Measurements from ENCODE around the gene DAD1. TPM values are rescaled to one million over a fixed set of nuclear protein-coding genes. Genes with fewer than 3 reads are reported as not detected.
"Not testable (repeated sequence)": the region's sequence is repeated elsewhere in the genome, so short reads cannot be mapped to it uniquely, and the experiment has no call there.

DAD1 gene
- total RNA-seq, result 318 and 369 TPM in 2 replicates

DNA sequence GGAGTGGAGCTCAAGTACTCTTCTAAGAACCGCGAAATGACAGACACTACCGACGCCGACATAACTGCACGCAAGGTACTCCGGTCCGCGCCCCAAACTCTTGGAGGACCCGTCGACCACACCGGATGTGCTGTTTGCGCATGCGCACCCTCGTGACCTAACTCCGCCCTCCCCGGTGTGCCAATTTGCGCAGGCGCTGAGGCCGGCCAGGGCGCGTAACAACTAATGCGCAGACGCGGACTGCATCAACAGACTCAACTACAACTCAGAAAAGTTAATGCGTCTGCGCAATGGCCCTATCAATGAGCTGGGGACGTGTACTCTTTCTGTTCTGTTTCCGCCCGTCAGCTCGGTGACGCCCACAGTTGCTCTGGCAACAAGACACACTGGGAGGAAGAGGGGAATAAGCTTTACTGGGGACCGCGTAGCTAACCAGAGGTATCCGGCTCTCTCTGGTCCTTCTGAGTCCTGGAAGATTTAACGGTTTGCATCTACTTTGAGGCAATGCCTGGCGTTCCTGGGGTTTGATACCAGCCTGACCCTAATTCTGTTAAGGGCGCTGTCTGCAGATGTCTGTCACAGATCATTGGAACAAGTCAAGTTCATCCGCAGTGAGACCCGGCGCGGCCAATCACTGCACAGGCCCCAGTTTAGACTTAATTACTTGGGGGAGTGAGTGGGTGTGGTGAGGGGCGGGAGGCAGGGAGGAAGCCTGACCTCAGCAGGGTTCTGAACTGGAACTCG lies at the start of gene DAD1:
Gene DAD1 (minus strand): TSS at position 129 of the 744 bp plus-strand sequence. CDS start 67 bp downstream, at position 62.
- TF ChIP-seq, protein P1, sequence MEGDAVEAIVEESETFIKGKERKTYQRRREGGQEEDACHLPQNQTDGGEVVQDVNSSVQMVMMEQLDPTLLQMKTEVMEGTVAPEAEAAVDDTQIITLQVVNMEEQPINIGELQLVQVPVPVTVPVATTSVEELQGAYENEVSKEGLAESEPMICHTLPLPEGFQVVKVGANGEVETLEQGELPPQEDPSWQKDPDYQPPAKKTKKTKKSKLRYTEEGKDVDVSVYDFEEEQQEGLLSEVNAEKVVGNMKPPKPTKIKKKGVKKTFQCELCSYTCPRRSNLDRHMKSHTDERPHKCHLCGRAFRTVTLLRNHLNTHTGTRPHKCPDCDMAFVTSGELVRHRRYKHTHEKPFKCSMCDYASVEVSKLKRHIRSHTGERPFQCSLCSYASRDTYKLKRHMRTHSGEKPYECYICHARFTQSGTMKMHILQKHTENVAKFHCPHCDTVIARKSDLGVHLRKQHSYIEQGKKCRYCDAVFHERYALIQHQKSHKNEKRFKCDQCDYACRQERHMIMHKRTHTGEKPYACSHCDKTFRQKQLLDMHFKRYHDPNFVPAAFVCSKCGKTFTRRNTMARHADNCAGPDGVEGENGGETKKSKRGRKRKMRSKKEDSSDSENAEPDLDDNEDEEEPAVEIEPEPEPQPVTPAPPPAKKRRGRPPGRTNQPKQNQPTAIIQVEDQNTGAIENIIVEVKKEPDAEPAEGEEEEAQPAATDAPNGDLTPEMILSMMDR (IDR thresholded peaks at IDR 0.05; ENCODE audit: insufficient read depth, low read depth, low read length), result no peak
- peak within 1 kb of the TSS; percentile 95 for H3K4me3 ChIP-seq (ENCODE audit: low read depth, low read length)
- DNase-seq (ENCODE audit: low read depth), result peak; percentile 100

DNA sequence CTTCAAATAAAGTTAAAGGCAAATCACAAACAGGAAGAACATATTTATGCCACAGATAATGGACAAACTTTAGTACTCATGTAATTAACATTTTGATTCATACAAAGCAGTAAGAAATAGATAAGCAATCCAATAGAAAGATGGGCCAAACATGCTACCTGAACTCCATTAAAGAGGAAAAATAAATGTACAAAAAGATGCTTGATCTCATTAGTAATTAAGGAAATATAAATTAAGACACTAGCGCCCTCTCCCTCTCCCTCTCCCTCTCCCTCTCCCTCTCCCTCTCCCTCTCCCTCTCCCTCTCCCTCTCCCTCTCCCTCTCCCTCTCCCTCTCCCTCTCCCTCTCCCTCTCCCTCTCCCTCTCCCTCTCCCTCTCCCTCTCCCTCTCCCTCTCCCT lies 47.0 kb upstream of the DAD1 start:
- H3K4me3 ChIP-seq (ENCODE audit: low read depth, low read length); DNase-seq (ENCODE audit: low read depth): not testable (repeated sequence)

DNA sequence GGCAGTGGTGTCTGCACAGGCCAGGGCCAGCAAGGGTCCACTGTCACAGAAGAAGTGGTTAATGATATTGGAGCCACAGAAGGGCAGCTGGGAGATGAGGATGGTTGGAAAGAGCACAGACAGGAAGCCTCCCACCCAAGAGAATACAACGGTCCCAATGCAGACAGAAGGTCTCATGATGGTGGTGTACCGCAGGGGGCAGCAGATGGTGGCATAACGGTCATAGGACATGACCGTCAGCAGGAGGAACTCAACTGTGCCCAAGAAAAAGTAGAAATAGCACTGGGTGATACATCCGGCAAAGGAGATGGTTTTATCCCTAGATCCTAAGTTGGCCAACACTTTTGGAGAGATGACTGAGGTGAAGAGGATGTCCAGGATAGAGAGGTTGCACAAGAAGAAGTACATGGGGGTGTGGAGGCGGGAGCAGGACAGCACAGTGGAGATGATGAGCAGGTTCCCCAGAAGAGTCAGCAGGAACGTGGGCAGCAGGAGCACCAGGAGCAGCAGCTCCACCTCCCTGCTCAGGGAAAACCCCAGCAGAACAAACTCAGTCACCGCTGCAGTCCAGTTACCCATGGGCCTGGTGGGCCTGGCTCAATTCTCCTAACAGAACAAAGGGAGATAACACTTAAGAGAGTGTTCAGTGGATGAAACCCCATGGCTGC lies 45.3 kb upstream of the DAD1 start:
- no peak overlapping the region for H3K4me3 ChIP-seq (ENCODE audit: low read depth, low read length)
- no peak for DNase-seq (ENCODE audit: low read depth)
- TF ChIP-seq, protein P1 (IDR thresholded peaks at IDR 0.05; ENCODE audit: insufficient read depth, low read depth, low read length), result no peak

DNA sequence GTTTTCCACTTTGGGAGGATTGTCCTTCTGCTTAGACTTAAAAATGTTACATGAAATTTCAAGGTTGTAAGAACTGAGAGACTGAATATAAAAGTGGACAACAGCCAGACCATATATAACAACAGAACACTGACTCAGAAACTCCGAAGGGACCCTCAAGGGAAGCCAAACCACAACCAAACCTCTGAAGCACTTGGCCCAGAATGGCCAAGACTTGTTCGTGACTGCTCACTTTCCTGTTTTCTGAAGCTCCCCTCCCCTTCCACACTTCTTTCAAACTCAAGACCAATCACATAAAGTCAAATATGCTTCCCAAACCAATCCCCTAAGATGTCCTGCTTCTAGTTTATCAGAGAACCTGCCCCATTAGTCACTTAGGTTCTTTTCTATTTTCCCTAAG lies 41.5 kb upstream of the DAD1 start:
- DNase-seq (ENCODE audit: low read depth), result no peak
- H3K4me3 ChIP-seq (ENCODE audit: low read depth, low read length), result no peak overlapping the region
- TF ChIP-seq, protein P1 (IDR thresholded peaks at IDR 0.05; ENCODE audit: insufficient read depth, low read depth, low read length), result no peak

DNA sequence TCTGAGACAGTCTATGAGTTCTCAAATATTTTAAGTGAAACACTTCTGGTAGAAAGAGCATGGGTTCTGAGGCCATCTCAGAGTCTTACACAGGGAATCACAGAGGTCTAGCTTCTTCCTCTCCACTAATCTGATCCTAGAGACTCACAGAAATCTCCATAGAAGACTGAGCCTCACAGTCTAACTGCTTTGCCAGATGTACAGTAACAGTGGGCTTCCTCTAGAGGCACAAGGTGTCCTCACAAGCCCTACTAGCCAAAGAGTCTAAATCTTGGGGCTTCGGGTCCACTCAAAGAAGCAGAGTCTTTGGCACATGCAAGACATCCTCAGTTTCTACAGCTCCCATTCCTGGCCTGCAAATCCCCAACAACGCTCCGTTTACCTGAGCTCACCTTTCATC lies 41.0 kb upstream of the DAD1 start:
- DNase-seq (ENCODE audit: low read depth), result no peak

DNA sequence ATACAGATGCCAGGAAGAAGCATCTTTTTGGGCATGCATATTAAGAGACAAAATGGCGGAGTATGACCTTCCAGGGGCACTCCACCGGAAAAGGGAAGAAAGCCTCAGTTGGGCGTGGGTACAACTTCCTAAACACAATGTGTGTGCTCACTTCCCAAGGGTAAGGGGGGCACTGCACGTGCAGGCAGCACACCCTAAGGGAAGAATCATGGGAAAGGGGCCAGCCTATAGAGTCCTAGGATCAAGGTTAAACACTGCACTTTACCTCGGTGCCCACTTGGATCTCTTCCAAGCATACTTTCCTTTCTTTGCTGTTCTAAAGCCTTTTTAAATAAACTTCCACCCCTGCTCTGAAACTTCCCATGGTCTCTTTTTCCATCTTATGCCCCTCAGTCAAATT lies 40.3 kb upstream of the DAD1 start:
- no peak for DNase-seq (ENCODE audit: low read depth)
- no peak overlapping the region for H3K4me3 ChIP-seq (ENCODE audit: low read depth, low read length)
- TF ChIP-seq, protein P1 (IDR thresholded peaks at IDR 0.05; ENCODE audit: insufficient read depth, low read depth, low read length), result no peak

More for the DNA sequence above, 41.0 kb upstream of the DAD1 start:
- TF ChIP-seq, protein P1 (IDR thresholded peaks at IDR 0.05; ENCODE audit: insufficient read depth, low read depth, low read length), result no peak
- no peak overlapping the region for H3K4me3 ChIP-seq (ENCODE audit: low read depth, low read length)

DNA sequence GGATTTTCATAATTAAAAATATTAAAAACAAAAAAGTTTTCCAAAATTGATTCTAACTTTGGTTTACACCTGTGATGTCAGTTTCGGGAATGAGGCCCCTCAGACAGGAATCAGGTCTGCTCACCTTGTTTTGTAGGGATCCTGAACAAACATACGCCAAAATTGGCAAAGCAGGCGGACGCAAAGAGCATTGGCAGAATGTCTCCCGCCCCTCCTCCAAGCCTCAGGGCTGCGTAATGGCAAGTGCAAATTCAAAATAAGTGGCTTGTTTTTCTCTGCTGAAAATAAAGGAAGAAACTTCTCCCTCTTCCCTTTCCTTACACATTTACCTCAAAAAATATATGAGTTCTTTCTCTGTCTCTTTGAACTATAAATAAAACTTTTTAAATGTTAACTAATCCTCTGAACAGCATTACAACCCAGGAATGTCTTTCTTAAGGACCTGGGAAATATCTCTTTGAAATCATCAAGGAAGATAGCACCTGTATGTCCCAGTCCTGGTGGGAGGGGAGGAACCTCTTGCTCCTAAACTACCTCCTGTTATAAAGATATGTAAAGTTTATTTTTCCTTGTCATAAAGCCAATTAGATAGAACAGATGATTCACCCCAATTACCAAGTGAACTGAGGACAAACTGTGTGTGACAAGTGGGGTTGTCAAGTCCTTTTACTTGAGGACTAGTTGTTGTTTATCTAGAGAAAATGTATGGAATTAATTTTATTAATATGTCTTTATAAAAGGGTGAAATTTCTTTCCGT lies 38.7 kb upstream of the DAD1 start:
- H3K4me3 ChIP-seq (ENCODE audit: low read depth, low read length), result no peak overlapping the region
- TF ChIP-seq, protein P1 (IDR thresholded peaks at IDR 0.05; ENCODE audit: insufficient read depth, low read depth, low read length), result no peak
- no peak for DNase-seq (ENCODE audit: low read depth)

All from fibroblast of villous mesenchyme (primary cell).